ENCODE results near the gene BCAP31.

DNA sequence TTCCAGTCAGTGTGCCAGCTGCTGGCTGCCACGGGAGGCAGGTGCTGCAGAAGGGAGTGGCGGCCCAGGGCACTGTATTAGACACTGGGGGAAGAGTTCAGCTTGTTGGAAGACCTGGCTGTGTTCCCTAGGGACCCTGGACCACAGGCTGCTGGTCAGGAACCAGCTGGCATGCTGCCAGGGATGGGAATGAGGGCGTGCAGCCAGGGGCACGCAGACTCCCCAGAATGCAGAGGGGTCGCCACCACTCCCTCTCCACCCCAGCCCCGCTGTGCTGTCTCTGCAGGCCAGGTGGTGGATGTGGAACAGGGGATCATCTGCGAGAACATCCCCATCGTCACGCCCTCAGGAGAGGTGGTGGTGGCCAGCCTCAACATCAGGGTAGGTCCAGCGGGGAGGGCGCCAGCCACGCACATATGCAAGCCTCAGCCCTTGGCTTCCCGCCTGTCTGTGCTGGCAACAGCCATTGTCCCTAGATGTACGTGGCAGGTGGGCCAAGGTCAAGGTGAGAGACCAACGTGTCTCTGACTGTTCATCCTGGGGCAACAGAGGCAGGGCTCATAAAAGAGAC lies 12.8 kb upstream of the BCAP31 start:
- TF ChIP-seq, protein P1, sequence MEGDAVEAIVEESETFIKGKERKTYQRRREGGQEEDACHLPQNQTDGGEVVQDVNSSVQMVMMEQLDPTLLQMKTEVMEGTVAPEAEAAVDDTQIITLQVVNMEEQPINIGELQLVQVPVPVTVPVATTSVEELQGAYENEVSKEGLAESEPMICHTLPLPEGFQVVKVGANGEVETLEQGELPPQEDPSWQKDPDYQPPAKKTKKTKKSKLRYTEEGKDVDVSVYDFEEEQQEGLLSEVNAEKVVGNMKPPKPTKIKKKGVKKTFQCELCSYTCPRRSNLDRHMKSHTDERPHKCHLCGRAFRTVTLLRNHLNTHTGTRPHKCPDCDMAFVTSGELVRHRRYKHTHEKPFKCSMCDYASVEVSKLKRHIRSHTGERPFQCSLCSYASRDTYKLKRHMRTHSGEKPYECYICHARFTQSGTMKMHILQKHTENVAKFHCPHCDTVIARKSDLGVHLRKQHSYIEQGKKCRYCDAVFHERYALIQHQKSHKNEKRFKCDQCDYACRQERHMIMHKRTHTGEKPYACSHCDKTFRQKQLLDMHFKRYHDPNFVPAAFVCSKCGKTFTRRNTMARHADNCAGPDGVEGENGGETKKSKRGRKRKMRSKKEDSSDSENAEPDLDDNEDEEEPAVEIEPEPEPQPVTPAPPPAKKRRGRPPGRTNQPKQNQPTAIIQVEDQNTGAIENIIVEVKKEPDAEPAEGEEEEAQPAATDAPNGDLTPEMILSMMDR (IDR thresholded peaks at IDR 0.05): no peak
- TF ChIP-seq POLR2A (IDR thresholded peaks at IDR 0.05): no peak
